Hematopoietic multipotent progenitor cell (in vitro differentiated cells): ENCODE measurements around the gene SLC9A9. TPM values are rescaled to one million over a fixed set of nuclear protein-coding genes. Genes with fewer than 3 reads are reported as not detected.

Experiments
- DNase-seq, 3 donors: peaks; one replicate each; pipeline ENCODE4 v3.0.0-alpha.2; 2011 to 2015; ENCODE audit warnings: low read depth in 2 of 3, low spot score in 2 of 3
- total RNA-seq: library from RNA; depleted of rRNA; stranded (reverse); fragments of >200 nt; gene quantifications from one replicate; pipeline ENCODE4 v1.2.3, GENCODE V29; 2012

Gene SLC9A9
- total RNA-seq, 1 donor, result 9.7 TPM

- no peak for DNase-seq
Observed at GRCh38 chr3:143764840-143765239, 83.4 kb downstream of the SLC9A9 start.

- DNase-seq, result peak in 1 of 3 donors; percentile 10
Observed at GRCh38 chr3:143763564-143764162, 84.6 kb downstream of the SLC9A9 start.

- no peak for DNase-seq
Observed at GRCh38 chr3:143757691-143758090, 90.6 kb downstream of the SLC9A9 start.

- DNase-seq, result no peak
Observed at GRCh38 chr3:143755978-143756377, 92.3 kb downstream of the SLC9A9 start.

GRCh38 chr3:143754090-143754489 is 94.2 kb downstream of the SLC9A9 start:
- DNase-seq, result no peak

- DNase-seq, result no peak
Observed at GRCh38 chr3:143753456-143753855, 94.8 kb downstream of the SLC9A9 start.

GRCh38 chr3:143753006-143753405 is 95.3 kb downstream of the SLC9A9 start:
- DNase-seq, result no peak

- DNase-seq, result peak in 1 of 3 donors; percentile 26
Observed at GRCh38 chr3:143751643-143752178, 96.6 kb downstream of the SLC9A9 start.

GRCh38 chr3:143750841-143751240 is 97.4 kb downstream of the SLC9A9 start:
- no peak for DNase-seq

- DNase-seq, result no peak
Observed at GRCh38 chr3:143749926-143750325, 98.3 kb downstream of the SLC9A9 start.

GRCh38 chr3:143737065-143737464 is 111.2 kb downstream of the SLC9A9 start:
- no peak for DNase-seq

GRCh38 chr3:143736205-143736997 is 111.9 kb downstream of the SLC9A9 start:
- DNase-seq, result no peak

- DNase-seq, result no peak
Observed at GRCh38 chr3:143731776-143732175, 116.5 kb downstream of the SLC9A9 start.

- DNase-seq, result no peak
Observed at GRCh38 chr3:143731320-143731719, 116.9 kb downstream of the SLC9A9 start.

GRCh38 chr3:143727391-143727790 is 120.9 kb downstream of the SLC9A9 start:
- DNase-seq, result no peak

GRCh38 chr3:143726727-143727126 is 121.5 kb downstream of the SLC9A9 start:
- no peak for DNase-seq

- DNase-seq, result no peak
Observed at GRCh38 chr3:143720381-143720780, 127.9 kb downstream of the SLC9A9 start.

- DNase-seq, result no peak
Observed at GRCh38 chr3:143718463-143718862, 129.8 kb downstream of the SLC9A9 start.

GRCh38 chr3:143716731-143717130 is 131.5 kb downstream of the SLC9A9 start:
- no peak for DNase-seq

GRCh38 chr3:143712522-143712921 is 135.7 kb downstream of the SLC9A9 start:
- DNase-seq, result no peak

- peak in 1 of 3 donors; percentile 12 for DNase-seq
Observed at GRCh38 chr3:143707848-143708247, 140.4 kb downstream of the SLC9A9 start.

GRCh38 chr3:143700431-143700975 is 147.8 kb downstream of the SLC9A9 start:
- no peak for DNase-seq
